NCI-H2196 treated with DMSO at 0.1 percent for 48 hours (cell line): Measurements from ENCODE around the gene TFEC.
"Not testable (repeated sequence)": the region's sequence is repeated elsewhere in the genome, so short reads cannot be mapped to it uniquely, and the experiment has no call there.

Source experiments
- DNase-seq: peaks from one replicate; lab custom pipeline; 2025; ENCODE audit not compliant: unreplicated experiment; lab: John Stamatoyannopoulos, UW

TFEC gene

GRCh38 chr7:115932880-115933279 is 97.7 kb downstream of the TFEC start:
- no peak for DNase-seq

- not testable (repeated sequence) for DNase-seq
Measured at GRCh38 chr7:115930184-115930583, 100.4 kb downstream of the TFEC start.

- not testable (repeated sequence) for DNase-seq
Measured at GRCh38 chr7:115929736-115930135, 100.8 kb downstream of the TFEC start.

DNA sequence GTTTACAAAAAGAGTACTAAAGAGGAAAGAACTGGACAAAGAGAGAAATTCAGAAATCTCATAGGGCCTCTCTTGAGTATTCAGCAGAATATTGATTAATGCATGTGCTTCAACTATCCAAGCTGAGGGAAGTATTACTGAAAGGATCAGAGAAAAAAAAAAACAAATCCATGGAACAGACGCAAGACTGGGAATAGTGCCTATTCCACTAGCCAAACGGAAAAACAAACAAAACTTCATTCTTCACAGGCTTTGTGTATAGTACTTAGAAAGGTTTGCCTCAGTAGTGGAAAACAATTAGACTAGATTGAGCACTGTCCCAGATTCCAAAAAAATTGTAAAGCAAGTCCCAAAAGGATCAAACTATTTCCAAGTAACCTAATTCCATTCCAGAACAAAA is 106.2 kb downstream of the TFEC start:
- no peak for DNase-seq

GRCh38 chr7:115920367-115920766 is 110.2 kb downstream of the TFEC start:
- no peak for DNase-seq

GRCh38 chr7:115914951-115915350 is 115.6 kb downstream of the TFEC start:
- no peak for DNase-seq

GRCh38 chr7:115911465-115911864 is 119.1 kb downstream of the TFEC start:
- no peak for DNase-seq

DNA sequence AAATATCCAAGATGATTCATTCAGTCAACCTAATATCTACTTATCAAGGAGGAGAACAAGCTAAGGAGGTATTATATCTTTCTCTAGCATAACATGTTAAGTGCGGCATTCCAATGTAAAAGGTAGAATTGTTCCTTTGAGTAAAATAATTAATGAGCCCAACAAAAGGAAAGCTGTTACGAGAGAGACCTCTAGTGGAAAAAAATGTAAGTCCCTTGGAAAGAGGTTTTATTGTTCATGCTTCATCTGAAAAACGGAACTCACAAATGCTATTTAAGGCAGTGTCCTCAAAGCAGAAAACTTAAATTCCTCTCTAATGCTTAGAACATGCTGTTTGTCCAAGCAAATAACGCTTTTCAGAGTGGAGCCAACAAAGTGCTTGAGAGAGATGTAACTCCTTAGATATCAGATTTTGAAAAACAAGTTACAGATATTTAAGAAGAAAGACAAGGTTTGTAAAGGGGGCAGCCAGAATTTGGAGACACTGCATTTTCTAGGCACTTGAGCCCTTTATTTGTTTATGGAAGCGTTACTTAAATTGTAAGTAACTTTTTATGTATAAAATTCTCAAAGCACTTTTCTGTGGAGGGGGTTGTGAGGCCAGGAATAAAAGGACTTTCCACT is 119.9 kb downstream of the TFEC start:
- DNase-seq = peak; percentile 26

DNA sequence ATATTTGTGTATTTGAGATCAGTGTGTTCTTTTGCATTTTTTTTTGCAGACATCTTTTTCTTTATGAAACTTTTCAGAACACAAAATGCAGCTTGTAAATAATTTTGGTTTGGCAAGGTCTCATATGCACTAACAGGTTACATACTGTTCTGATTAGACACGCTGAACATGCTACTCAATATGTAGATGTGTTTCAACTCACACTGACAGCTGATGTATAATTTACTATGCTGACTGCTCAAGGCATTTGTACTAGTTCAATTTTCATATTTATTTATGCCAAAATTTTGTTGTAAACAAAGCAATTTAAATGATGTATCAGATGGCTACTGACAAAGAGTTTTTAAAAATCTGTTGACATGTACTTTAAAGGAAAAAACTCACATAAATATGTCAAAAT is 123.8 kb downstream of the TFEC start:
- DNase-seq = no peak

- no peak for DNase-seq
Measured at GRCh38 chr7:115889669-115889984, 140.9 kb downstream of the TFEC start.

- no peak for DNase-seq
Measured at GRCh38 chr7:115888981-115889668, 141.4 kb downstream of the TFEC start.

DNA sequence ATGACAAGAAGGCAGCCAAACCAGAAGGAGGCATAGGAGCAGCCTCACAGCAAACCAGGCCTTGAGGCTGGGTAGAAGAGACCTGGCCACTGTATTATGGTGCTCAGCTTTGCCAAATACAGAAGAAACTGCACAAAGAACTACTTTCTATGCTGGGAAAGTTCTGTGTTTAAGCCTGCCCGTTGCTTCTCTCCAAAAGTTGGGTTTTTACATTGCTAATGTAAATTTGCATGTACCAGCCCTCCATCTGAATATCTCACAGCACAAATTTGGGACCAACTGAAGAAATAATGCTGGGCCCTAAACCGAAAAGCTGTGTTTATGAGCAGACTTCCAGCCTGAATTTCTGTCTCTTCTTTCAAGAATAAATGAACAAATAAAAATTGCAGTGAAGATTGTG is 145.0 kb downstream of the TFEC start:
- no peak for DNase-seq
